H1 (cell line): ENCODE data around the gene TEX54. TPM values are rescaled to one million over a fixed set of nuclear protein-coding genes. Genes with fewer than 3 reads are reported as not detected.

Experiments
- ATF3 ChIP-seq: IDR thresholded peaks from 2 replicates; pipeline ENCODE4 v1.6.1; 2011; ENCODE audit warnings: low read depth, mild to moderate bottlenecking, low read length; ENCODE audit not compliant: insufficient read depth
- CBX5 ChIP-seq: fragments of 300-800, 300-1000 bp; sonication (generic); IDR thresholded peaks from 2 replicates; pipeline ENCODE4 v1.7.1; 2016; ENCODE audit warnings: antibody characterized with exemption, low read length, low read depth
- CHD2 ChIP-seq: IDR thresholded peaks from 2 replicates; pipeline ENCODE4 v1.6.1; 2012; ENCODE audit warnings: low read length, improper control_type of control experiment
- GTF2F1 ChIP-seq: IDR thresholded peaks from 2 replicates; pipeline ENCODE4 v1.6.1; 2012; ENCODE audit warnings: low read depth, low read length, improper control_type of control experiment, borderline replicate concordance
- HDAC2 ChIP-seq, 2 experiments: fragments of 300-600 bp in 1 of 2; sonication (generic) in 1 of 2; IDR thresholded peaks; 2 replicates each; pipeline ENCODE4 v1.6.1; 2011 to 2012; ENCODE audit warnings: low read depth in 2 of 2, low read length in 2 of 2, mild to moderate bottlenecking in 2 of 2, moderate library complexity in 2 of 2, borderline replicate concordance in 1 of 2, inconsistent platforms in 1 of 2
- POLR2AphosphoS5 ChIP-seq: IDR thresholded peaks from 2 replicates; pipeline ENCODE4 v1.6.1; 2011; ENCODE audit warnings: low read depth, low read length
- SIRT6 ChIP-seq: IDR thresholded peaks from one replicate; pipeline ENCODE4 v1.7.1; 2012; ENCODE audit warnings: low read length, inconsistent platforms
- SP2 ChIP-seq: IDR thresholded peaks from 2 replicates; pipeline ENCODE4 v1.6.1; 2012; ENCODE audit warnings: mild to moderate bottlenecking, low read length, inconsistent platforms
- polyA plus RNA-seq, 7 experiments: library from polyadenylated mRNA; depleted of rRNA in 3 of 7; stranded (reverse) in 5 of 7; unstranded in 2 of 7; fragments of >200 nt in 5 of 7; fragments of 200-250 nt in 2 of 7; gene quantifications; 1 replicate in 5 of 7; 2 replicates in 1 of 7; 4 replicates in 1 of 7; pipeline versions ENCODE4 v1.2.1 to v1.2.3, GENCODE V29; 2011 to 2013; ENCODE audit warnings: missing spikeins in 2 of 7, mixed read lengths in 2 of 7
- total RNA-seq: library from RNA; stranded (reverse); fragmentation: NEBNext Ultra II Directional; extraction: Animal tissue kit (Norgen Biotek cat#: 25700); gene quantifications from 2 replicates; pipeline ENCODE4 v1.2.1, GENCODE V29; 2021
- TF ChIP-seq, protein P1 (sequence below): fragments of 300-600 bp; sonication (generic); IDR thresholded peaks from 2 replicates; pipeline ENCODE4 v1.7.1; 2012; ENCODE audit warnings: low read length, moderate library complexity, mild to moderate bottlenecking, inconsistent platforms; ENCODE audit not compliant: insufficient replicate concordance

Gene TEX54
- total and polyA plus RNA-seq, 2 of the 8 experiments (the other 6 are each of a cell fraction or from before 2014, with no cell fraction given): 1.2 TPM; not detected in 1

- TF ChIP-seq, protein P1, sequence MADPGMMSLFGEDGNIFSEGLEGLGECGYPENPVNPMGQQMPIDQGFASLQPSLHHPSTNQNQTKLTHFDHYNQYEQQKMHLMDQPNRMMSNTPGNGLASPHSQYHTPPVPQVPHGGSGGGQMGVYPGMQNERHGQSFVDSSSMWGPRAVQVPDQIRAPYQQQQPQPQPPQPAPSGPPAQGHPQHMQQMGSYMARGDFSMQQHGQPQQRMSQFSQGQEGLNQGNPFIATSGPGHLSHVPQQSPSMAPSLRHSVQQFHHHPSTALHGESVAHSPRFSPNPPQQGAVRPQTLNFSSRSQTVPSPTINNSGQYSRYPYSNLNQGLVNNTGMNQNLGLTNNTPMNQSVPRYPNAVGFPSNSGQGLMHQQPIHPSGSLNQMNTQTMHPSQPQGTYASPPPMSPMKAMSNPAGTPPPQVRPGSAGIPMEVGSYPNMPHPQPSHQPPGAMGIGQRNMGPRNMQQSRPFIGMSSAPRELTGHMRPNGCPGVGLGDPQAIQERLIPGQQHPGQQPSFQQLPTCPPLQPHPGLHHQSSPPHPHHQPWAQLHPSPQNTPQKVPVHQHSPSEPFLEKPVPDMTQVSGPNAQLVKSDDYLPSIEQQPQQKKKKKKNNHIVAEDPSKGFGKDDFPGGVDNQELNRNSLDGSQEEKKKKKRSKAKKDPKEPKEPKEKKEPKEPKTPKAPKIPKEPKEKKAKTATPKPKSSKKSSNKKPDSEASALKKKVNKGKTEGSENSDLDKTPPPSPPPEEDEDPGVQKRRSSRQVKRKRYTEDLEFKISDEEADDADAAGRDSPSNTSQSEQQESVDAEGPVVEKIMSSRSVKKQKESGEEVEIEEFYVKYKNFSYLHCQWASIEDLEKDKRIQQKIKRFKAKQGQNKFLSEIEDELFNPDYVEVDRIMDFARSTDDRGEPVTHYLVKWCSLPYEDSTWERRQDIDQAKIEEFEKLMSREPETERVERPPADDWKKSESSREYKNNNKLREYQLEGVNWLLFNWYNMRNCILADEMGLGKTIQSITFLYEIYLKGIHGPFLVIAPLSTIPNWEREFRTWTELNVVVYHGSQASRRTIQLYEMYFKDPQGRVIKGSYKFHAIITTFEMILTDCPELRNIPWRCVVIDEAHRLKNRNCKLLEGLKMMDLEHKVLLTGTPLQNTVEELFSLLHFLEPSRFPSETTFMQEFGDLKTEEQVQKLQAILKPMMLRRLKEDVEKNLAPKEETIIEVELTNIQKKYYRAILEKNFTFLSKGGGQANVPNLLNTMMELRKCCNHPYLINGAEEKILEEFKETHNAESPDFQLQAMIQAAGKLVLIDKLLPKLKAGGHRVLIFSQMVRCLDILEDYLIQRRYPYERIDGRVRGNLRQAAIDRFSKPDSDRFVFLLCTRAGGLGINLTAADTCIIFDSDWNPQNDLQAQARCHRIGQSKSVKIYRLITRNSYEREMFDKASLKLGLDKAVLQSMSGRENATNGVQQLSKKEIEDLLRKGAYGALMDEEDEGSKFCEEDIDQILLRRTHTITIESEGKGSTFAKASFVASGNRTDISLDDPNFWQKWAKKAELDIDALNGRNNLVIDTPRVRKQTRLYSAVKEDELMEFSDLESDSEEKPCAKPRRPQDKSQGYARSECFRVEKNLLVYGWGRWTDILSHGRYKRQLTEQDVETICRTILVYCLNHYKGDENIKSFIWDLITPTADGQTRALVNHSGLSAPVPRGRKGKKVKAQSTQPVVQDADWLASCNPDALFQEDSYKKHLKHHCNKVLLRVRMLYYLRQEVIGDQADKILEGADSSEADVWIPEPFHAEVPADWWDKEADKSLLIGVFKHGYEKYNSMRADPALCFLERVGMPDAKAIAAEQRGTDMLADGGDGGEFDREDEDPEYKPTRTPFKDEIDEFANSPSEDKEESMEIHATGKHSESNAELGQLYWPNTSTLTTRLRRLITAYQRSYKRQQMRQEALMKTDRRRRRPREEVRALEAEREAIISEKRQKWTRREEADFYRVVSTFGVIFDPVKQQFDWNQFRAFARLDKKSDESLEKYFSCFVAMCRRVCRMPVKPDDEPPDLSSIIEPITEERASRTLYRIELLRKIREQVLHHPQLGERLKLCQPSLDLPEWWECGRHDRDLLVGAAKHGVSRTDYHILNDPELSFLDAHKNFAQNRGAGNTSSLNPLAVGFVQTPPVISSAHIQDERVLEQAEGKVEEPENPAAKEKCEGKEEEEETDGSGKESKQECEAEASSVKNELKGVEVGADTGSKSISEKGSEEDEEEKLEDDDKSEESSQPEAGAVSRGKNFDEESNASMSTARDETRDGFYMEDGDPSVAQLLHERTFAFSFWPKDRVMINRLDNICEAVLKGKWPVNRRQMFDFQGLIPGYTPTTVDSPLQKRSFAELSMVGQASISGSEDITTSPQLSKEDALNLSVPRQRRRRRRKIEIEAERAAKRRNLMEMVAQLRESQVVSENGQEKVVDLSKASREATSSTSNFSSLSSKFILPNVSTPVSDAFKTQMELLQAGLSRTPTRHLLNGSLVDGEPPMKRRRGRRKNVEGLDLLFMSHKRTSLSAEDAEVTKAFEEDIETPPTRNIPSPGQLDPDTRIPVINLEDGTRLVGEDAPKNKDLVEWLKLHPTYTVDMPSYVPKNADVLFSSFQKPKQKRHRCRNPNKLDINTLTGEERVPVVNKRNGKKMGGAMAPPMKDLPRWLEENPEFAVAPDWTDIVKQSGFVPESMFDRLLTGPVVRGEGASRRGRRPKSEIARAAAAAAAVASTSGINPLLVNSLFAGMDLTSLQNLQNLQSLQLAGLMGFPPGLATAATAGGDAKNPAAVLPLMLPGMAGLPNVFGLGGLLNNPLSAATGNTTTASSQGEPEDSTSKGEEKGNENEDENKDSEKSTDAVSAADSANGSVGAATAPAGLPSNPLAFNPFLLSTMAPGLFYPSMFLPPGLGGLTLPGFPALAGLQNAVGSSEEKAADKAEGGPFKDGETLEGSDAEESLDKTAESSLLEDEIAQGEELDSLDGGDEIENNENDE: no peak
- TF ChIP-seq CHD2: no peak; the same call in 1 of the 2 replicates
- no peak for TF ChIP-seq CBX5
- peak in 1 of 2 experiments; percentile 86; a peak in 2 of 4 replicates for TF ChIP-seq HDAC2 (IDR thresholded peaks at IDR 0.05; ENCODE audit: borderline replicate concordance in 1 of 2, low read depth in 2 of 2, low read length in 2 of 2)
- peak; percentile 98 for TF ChIP-seq POLR2AphosphoS5
- TF ChIP-seq SP2: no peak
- peak; percentile 74 for TF ChIP-seq GTF2F1
- TF ChIP-seq SIRT6: no peak
- 0 out of 2 replicates have a peak, but pooled peaks have one; percentile 14 for TF ChIP-seq ATF3
Observed at GRCh38 chr11:62787005-62787759, 45.5 kb downstream of the TEX54 start, which contains the start of gene TMEM179B (continued).
